ENCODE results near the gene MNX1.
A peak's percentile ranks its signal among the peaks of the same experiment; 100 is the strongest.

The MNX1 gene

DNA sequence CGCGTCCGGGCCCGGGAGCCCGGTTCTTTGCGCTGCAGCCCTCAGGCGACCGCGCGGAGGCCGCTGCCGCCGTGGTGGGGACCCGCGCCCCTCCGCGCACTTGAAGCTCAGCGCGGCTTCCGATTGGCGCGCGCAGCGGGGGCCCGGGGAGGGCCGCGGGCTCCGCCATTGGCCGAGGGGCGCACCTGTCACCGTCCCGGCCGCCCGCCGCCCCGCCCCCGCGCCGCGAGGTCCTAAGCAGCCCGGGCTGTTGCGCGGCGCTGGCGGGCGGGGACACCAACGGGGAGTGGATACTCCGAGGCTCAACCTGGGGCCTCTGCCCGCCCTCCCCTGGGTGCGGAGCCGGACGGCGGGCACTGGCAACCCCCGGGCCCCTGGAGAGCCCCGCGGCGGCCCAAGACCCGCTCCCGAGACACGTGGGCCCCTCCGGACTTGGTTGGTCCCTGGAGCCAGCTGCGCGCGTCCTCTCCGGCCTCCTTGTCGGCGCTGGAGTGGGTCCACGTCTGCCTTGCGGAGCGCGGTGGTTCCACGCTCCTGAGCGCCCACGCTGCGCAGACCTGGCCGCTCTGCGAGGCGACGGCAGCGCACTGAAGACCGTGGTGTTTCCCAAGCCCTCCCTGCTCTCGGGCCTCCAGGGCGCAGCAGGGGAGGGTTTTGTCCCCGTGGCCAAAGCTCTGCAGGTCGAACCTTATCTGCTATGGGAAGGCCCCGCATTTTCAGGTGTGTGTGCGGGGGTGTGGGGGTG, at the start of gene MNX1:
MNX1 (minus strand) TSS at position 76 of the 745 bp plus-strand sequence. CDS start 313 bp downstream, outside the sequence.
- DNase-seq = peak; percentile 98

DNA sequence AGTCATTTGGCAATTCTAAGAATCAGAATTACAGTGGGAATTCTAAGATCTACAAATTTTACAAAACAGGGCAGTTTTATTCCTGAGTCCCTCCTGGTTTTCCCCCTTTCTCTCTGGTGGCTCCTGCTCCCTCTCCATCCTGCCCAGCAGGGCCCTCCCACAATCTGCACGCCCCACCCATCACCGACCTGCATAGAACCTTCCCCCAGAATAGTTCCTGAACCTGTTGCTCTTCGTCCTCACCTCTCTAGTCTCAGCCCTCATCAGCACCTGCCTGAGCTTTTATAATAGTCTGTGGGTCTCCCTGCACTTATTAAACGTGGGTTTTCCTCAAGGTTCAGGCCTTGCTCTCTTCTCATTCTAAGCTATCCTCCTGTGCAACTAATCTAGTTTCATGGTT, 49.1 kb upstream of the MNX1 start:
- no peak for DNase-seq

DNA sequence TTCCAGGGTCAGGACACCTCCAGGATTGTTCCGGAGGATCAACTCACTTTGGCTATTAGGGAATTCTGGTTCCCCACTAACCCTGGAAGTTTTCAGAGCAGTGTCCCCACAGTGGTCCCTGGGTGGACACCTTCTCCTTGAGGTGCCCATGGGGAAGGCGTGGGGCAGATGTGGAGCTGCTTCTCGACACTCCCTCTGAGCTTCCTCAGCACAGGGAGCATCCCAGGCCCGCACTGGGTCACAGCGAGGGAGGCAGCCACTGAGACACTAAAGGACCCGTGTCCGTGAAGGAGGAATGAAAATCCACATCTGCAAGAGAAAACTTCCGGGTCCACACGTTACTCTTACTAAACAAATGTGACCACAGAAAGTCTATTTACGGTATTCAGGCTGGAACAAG, 48.2 kb upstream of the MNX1 start:
- DNase-seq = no peak

DNA sequence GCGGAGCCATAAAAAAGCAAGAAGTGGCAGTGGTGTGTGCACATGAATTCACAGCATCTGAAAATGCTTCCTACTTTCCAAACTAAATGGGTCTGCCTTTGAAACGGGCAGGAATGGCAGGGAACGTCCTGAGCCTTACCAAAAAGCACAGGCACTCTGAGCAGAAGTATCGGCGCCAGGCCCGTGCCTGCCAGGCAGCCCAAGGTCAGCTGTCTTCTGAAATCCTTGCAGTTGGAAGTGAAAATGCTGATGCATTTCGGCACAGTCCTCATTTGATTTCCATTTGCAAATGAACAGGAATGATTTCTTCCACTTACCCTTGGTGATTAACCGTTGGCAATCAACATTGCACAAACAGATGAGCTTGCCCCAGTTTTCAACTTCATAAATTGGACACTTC, 47.6 kb upstream of the MNX1 start:
- no peak for DNase-seq

DNA sequence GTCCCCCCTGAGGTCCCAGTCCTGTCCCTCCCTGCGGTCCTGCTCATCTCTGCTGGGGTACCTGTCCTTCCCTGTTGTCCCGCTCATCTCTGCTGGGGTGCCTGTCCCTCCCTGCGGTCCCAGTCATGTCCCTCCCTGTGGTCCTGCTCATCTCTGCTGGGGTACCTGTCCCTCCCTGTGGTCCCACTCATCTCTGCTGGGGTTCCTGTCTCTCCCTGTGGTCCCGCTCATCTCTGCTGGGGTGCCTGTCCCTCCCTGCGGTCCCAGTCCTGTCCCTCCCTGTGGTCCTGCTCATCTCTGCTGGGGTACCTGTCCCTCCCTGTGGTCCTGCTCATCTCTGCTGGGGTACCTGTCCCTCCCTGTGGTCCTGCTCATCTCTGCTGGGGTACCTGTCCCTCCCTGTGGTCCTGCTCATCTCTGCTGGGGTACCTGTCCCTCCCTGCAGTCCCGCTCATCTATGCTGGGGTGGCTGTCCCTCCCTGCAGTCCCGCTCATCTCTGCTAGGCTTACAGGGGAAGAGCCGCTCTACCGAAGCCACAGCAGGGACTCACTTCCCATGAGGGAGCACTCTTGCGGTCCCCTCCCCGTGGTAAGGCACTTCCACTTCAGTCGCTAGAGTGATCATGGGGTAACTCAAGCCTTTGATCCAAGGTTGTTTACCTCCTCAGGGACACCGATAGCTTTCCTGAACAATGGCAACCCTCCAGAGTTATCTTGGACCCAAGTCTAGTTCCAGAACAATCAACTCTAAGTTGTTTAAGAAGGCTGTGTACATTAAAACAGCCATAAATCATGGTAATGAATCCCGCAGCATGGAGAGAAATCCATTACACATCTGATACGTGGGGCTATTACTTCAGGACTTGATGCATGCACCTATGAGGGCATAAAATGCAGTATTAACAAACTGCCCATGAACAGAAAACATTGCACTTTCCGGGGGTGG, 46.8 kb upstream of the MNX1 start:
- DNase-seq = no peak

DNA sequence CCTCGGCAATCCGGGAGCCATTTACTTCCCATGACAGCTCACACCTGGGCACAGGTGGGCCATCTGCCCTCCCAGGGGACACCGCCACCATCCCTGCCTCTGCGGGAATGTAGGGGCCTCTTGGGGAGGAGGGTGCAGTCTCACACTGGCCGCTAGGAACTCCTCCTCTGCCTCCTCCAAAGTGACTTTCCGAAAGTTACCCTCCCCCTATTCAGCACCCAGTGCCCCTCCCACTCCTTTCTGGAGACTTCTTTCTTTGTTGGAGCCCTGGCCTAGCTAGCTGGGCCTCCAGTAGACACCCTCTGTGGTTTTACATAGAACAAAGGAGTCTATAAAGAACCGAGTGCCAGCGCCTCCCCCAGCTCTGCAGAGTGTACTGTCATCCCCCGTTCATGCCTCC, 45.8 kb upstream of the MNX1 start:
- no peak for DNase-seq

DNA sequence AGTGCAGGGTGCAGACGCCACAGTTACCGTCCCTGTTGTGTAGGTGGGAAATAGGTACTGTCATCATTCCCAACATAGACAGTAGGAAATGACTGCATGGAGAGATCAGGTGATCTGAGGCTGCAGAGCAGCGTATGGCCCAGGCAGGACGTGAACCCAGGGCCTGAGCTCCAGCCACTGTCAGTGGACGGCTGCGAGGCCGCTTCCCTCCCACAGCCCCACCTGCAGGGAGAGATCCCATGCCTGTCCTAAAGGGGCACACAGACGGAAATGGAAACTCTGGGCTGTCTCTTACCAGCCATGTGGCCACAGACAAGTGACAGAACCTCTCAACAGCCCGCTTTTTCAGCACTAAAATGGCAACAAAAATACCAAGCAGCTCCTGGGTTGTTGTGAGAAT, 44.5 kb upstream of the MNX1 start:
- DNase-seq = no peak

DNA sequence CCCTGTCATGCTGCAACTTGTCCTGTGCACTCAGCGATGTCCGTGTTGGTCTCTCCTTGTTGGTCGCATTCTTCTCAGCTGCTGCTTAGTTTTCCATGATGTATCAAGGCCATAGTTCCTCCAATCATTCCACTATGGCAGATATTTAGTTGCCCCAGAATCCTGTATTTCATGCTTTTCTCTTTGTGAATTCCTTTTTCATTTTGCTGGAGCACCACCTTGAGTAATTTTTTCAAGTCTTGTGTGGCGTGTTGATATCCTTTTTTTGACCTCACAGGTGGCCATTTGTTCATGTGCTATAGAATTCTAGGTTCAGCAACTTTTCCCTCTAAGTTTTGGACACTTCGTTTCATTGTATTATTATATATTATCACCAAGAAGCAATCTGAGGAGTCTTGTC, 42.7 kb upstream of the MNX1 start:
- no peak for DNase-seq

DNA sequence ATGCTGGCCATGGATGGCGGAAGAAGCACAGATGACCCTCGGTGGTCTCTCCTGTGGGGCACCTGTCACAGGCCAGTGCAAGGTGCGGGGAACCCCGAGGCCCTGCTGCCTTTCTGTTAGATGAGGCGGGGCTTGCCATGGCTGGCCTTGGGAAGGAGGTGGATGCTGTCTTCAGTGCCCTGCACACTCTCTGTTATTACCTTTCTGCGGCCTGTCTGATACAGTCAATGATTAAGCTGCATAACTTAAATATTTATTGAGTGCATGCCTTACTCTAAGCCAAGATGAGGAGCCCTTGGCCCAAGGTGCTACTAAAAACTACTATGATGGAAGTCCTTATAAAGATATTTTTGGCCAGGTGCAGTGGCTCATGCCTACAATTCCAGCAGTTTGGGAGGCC, 36.7 kb upstream of the MNX1 start:
- no peak for DNase-seq

DNA sequence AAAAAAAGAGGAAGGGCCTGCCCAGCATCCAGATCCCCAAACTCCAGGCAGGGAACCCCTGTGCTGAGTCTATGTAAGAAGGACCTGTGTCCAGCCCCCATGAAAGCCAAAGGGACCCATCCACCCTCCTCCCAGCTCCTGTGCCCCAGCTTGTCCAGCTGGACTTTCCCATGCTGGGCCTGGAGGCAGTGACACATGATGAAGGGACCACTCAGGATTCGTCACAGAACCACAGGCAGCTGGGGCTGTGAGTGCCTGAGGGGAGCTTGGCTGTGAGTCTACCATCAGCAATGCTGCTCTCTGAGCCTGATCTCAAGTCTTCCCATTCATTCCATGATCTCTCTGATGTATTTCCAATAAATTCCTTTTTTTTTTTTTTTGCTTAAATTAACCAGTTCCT, 36.2 kb upstream of the MNX1 start:
- no peak for DNase-seq

DNA sequence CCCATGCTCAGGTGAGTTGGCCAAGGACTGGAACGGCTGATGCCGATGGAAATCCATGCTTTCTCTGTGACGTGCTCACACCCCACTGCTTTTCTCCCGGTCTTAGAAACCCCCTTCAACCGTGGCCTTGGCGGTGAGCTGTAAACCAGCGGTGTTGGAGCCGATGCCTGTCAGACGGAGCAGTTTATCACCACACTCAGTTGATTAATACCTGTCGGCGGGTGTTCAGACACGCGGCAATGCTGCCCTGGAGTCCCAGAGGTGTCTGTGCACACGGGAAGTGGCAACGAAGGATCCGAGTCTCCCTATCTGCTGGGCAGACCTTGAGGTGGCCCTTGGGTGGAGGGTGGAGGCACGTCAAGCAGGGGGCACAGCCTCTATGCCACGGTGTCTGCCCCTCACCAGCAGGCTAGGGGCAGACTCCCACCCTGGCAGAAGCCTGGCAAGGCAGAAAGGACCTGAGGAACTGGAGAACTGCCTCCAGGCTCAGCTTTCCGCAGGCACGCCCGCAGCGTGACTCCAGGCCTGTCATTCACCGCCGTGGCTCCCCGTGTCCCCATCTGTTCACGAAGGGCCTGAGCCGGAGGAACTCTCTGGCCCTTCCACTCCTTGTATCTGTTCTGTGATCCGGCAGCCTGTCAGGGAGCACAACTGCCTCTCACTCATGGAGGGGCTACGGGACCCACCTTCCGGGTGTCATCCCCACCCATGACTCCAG, 34.6 kb upstream of the MNX1 start:
- no peak for DNase-seq

DNA sequence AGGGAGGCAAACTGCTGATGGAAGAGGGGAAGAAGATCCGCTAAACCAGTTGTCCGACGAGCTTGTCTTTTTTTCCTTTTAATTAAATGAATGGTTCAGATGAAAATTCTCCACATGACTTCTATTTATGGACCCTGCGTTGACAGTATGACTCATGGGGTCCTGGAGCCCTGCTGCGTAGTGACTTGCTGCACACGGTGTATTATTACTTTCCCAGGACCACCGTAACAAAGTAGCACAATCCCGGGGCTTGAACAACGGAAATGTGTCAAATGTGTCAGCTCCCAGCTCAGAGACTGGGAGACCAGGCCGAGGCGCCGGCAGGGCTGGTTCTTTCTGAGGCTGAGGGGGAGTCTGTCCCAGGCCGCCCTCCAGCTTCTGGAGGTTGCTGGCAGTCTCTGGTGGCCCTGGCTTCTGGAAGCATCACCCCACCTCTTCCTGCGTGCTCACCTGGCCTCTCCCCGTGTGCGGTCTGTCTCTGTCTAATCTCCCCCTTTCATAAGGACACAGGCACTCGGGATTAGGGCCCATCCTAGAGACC, 33.8 kb upstream of the MNX1 start:
- DNase-seq = no peak

DNA sequence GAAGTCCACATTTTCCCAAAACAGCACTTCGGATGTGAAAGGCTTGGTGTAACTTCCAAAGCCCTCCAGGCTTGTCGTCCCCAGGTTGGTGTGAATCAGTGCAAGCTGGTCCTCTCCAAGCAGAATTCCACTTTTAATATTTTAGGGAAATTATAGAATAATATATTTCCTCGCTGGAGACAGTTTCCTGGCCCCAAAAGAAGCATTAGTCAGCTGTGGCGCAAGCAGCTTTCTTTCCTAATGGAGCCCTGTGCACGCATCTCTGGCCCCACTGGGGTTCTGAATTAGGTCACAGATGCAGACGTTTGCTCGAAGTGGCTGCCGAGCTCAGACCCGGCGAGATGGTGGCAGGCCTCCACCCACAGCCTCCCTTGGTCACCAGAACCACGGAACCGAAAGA, 33.3 kb upstream of the MNX1 start:
- no peak for DNase-seq

DNA sequence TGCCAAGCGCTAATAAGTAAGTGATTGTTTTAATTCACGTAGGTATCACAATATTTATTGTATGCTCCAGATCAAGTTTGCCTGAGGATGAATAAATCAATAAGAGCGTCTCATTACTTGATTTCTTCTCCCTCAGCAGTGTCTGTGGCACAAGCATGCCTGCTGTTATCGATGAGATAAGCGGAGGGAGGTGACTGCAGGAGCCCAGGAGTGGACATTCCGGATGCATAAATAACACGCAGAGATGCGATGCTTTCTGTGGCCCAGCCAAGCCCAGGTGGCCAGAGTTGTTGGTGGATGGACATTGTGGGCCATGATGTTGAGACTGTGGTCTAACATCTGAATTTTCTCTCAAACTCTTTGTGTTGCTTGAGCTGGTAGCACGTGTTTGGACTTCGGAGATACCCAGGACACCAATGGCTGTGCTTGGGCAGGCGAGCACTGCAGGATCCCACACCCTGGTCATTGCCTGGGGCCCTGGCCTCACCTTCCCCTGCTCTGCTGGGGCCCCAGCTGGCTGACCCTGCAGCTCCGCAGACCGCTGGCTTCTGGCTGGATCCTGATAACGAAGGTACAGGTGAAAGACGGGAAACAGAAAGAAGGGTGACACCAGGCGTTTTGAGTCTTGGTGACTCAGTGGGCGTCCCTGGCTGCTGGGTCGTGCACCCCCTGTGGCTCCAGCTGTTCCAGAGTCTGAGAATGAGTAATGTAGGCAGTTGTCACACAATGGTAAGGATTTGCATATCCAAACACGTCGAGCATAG, 31.2 kb upstream of the MNX1 start:
- DNase-seq = peak; percentile 40

DNA sequence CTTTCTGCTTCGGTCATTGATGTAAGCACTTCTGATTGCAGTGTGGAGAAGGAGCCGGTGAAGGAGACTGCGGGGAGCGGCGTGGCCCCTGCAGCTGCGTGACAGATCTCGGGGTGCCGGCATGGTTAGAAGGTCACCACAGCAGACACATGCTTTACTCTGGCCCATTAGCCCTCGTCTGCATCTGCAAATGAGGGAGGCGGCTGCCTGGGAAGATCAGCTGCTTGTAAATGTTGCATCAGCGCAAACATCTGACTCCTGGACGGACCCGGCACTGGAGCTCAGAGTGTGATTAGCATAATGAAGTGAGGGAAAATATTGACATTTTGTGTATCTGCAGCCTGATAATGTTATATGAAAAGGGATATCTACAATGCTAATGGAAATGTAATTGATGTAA, 30.5 kb upstream of the MNX1 start:
- peak; percentile 51 for DNase-seq

DNA sequence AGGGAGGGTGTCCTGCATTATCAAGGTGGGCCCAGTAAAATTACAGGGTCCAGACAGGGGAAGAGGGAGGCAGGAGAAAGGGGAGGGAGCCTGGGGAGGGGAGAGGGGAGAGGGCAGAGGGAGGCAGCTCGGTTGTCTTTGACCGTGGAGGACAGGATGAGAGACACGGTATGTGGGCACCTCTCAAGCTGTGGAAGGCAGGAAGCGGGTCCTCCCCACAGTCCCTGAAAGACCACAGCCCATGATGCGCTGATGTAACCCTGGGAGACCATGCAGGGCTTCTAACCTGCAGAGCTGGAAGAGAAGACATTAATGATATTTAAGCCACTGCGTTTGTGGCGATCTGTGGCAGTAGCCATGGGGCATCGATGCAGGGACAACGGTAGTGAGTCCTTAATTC, 27.2 kb upstream of the MNX1 start:
- DNase-seq = no peak

DNA sequence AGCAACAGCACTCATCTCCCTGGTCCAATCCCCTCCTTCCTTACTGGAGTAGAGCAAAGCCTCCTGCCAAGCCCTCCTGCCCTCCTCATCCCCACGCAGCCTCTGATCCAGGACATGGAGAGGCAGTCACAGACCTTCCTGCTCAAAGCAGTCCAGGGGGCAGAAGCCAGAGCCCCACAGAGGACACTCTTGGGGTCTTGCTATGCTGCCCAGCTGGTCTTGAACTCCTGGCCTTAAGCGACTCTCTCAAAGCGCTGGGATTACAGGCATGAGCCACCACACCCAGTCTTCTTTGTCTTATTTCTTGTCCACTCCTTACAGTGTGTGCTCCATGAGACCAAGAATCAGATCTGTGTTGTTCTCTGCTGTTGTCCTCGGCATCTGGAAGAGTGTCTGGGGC, 26.6 kb upstream of the MNX1 start:
- no peak for DNase-seq

DNA sequence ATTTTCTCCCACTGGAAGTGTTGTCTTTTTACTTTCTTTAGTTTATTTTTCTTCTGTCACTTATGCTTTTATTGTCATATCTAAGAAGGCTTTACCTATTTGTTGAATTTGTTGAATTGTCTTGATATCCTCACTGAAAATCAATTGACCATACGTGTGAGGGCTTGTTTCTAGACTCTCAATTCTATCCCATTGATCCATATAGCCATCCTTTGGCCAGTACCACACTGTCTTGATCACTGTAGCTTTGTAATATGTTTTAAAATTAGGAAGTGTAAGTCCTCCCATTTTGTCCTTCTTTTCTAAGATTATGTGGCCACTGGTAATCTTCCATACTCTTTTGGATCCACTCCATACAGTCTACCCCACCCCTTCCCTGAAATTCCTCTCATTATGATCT, 25.5 kb upstream of the MNX1 start:
- no peak for DNase-seq

DNA sequence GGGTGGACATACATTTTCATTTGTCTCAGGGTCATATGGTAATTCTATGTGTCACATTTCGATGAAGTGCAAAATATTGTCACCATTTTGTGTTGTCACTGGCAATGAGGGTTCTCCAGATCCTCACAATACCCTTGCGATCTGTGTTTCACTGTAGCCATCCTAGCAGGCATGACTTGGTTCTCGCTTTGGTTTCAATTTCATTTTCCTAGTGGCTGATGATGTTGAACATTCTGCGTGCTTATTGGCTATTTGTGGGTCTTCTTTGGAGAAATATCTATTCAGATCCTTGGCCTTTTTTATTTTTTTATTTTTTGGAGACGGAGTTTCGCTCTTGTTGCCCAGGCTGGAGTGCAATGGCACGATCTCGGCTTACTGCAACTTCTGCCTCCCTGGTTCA, 24.8 kb upstream of the MNX1 start:
- no peak for DNase-seq

DNA sequence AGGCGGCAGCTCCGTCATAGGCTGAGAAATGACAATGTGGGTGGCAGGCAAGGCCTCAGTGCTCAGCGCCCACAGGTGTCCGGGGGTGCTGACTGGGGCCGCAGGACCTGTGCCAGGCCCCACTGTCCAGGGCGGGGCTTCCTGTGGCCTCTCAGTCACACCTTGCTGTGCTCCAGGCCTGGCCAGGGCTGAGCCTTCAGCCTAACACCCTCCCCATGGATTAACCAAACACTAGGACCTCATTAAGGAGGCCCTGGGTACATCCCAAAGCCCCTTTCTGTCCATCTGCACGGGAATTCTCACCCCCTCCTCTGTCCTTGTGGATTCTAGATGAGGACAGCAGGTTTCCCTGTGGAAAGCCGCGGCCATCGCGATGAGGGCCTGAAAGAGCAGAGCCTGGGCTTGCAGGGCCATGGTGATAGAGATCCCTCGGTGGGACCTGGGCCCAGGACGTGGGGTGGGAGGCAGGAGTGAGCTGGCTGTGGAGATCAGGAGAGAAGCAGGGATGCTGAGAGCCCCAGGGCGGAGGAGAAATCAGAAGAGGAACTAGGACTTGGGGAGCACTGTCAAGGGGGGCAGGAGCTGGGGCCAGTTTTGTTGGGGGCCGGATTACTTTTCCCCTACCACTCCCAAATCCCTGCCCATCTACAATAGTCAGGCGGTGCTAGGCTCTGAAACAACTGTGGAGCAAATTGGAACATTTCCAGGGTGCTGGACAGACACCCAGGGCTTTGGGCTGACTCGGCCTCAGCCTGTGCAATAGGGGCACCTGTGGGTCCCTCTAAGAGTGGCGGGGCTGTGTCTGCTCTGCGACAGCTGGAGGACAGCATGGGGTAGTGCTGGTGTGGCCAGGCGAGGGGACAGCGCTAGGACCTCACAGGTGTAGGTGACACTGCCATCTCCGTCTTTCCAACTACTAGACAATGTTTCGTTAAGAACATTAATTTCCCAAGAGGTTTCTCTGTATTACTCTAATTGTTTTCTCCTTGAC, 23.3 kb upstream of the MNX1 start:
- no peak for DNase-seq

All from NCI-H69 (cell line).